IMR-90 (cell line): ENCODE measurements around the gene ERAP2. TPM values are rescaled to one million over a fixed set of nuclear protein-coding genes. Genes with fewer than 3 reads are reported as not detected.

Experiments
- ATAC-seq: fragments of 200-7000 bp; cut with Tn5 transposase; 2 replicates; pipeline ENCODE4 v1.9.1; 2020; ENCODE audit warnings: low read depth, mild to moderate bottlenecking, moderate library complexity
- BruUV-seq: library from RNA; stranded (reverse); fragments of 400-500 nt; replicated peaks from 2 replicates; lab custom pipeline; 2021; lab: Mats Ljungman, UMichigan
- CTCF ChIA-PET: fragments of 300-600 bp; formaldehyde crosslinking; extraction: SDS; loops from one replicate; lab custom pipeline; 2021; ENCODE audit warnings: antibody characterized with exemption; lab: Yijun Ruan, JAX
- POLR2A ChIA-PET: fragments of 300-600 bp; sonication (Branson Sonifier 250); formaldehyde crosslinking; loops from one replicate; lab custom pipeline; 2022; ENCODE audit warnings: antibody characterized with exemption; ENCODE audit not compliant: unreplicated experiment; lab: Charles Lee
- DNase-seq: peaks from one replicate; pipeline ENCODE4 v3.0.0; 2013
- H2AFZ ChIP-seq: replicated peaks from 2 replicates; pipeline ENCODE3; 2013; ENCODE audit warnings: low read length, mild to moderate bottlenecking; ENCODE audit not compliant: poor library complexity
- H2AK5ac ChIP-seq: 2 replicates; pipeline ENCODE4 v1.6.1; 2013; ENCODE audit warnings: low read depth, low read length, inconsistent platforms
- H2AK9ac ChIP-seq: replicated peaks from 2 replicates; pipeline ENCODE3; 2013; ENCODE audit warnings: mild to moderate bottlenecking, low read depth, low read length, moderate library complexity; ENCODE audit not compliant: poor library complexity
- H2BK120ac ChIP-seq: 2 replicates; pipeline ENCODE4 v1.6.1; 2013; ENCODE audit warnings: low read depth, low read length, inconsistent platforms
- H2BK15ac ChIP-seq: 3 replicates; pipeline ENCODE4 v1.6.1; 2013; ENCODE audit warnings: low read depth, low read length, inconsistent platforms
- H2BK20ac ChIP-seq: 2 replicates; pipeline ENCODE4 v1.6.1; 2013; ENCODE audit warnings: low read depth, mild to moderate bottlenecking, inconsistent platforms, low read length, moderate library complexity
- H2BK5ac ChIP-seq: 2 replicates; pipeline ENCODE4 v1.6.1; 2013; ENCODE audit warnings: mild to moderate bottlenecking, low read depth, low read length, inconsistent platforms; ENCODE audit not compliant: poor library complexity, severe bottlenecking
- H3K14ac ChIP-seq: replicated peaks from 2 replicates; pipeline ENCODE4 v1.6.1; 2013; ENCODE audit warnings: low read depth, low read length, inconsistent platforms
- H3K18ac ChIP-seq: 2 replicates; pipeline ENCODE4 v1.6.1; 2013; ENCODE audit warnings: low read depth, low read length, control low read depth
- H3K23ac ChIP-seq: 2 replicates; pipeline ENCODE4 v1.6.1; 2013; ENCODE audit warnings: low read depth, low read length, inconsistent platforms
- H3K27ac ChIP-seq: 2 replicates; pipeline ENCODE4 v1.5.1; 2013; ENCODE audit warnings: mild to moderate bottlenecking, control low read depth, low read length; ENCODE audit not compliant: insufficient read depth
- H3K27me3 ChIP-seq: 2 replicates; pipeline ENCODE4 v1.6.1; 2013; ENCODE audit warnings: low read length; ENCODE audit not compliant: control insufficient read depth, insufficient read depth
- H3K36me3 ChIP-seq: 2 replicates; pipeline ENCODE4 v1.6.1; 2013; ENCODE audit warnings: low read length, mixed read lengths; ENCODE audit not compliant: control insufficient read depth, insufficient read depth
- H3K4ac ChIP-seq: 2 replicates; pipeline ENCODE4 v1.6.1; 2013; ENCODE audit warnings: low read depth, low read length, inconsistent platforms
- H3K4me1 ChIP-seq: 2 replicates; pipeline ENCODE4 v1.6.1; 2013; ENCODE audit warnings: low read length, mixed read lengths; ENCODE audit not compliant: control insufficient read depth, insufficient read depth
- H3K4me2 ChIP-seq: 2 replicates; pipeline ENCODE4 v1.6.1; 2013; ENCODE audit warnings: low read depth, mild to moderate bottlenecking, control low read depth, low read length, moderate library complexity
- H3K4me3 ChIP-seq: 2 replicates; pipeline ENCODE4 v1.5.1; 2013; ENCODE audit warnings: low read depth, mild to moderate bottlenecking, control low read depth, low read length, moderate library complexity; ENCODE audit not compliant: insufficient read depth
- H3K56ac ChIP-seq: 2 replicates; pipeline ENCODE4 v1.6.1; 2013; ENCODE audit warnings: low read length, inconsistent platforms; ENCODE audit not compliant: insufficient read depth; ENCODE audit errors: extremely low read depth
- H3K79me1 ChIP-seq, 2 experiments: 2 replicates each; pipeline ENCODE4 v1.6.1; 2013; ENCODE audit warnings: low read length in 2 of 2, inconsistent platforms in 1 of 2, low read depth in 1 of 2
- H3K9ac ChIP-seq: 2 replicates; pipeline ENCODE4 v1.6.1; 2013; ENCODE audit warnings: low read depth, low read length, control low read depth
- H3K9me1 ChIP-seq: 2 replicates; pipeline ENCODE4 v1.6.1; 2013; ENCODE audit warnings: low read length, inconsistent platforms; ENCODE audit not compliant: insufficient read depth
- H3K9me3 ChIP-seq: 2 replicates; pipeline ENCODE4 v1.6.1; 2013; ENCODE audit warnings: low read length; ENCODE audit not compliant: control insufficient read depth, insufficient read depth
- H4K20me1 ChIP-seq: 2 replicates; pipeline ENCODE4 v1.6.1; 2013; ENCODE audit warnings: low read length, inconsistent platforms; ENCODE audit not compliant: insufficient read depth
- H4K5ac ChIP-seq: 2 replicates; pipeline ENCODE4 v1.6.1; 2013; ENCODE audit warnings: mild to moderate bottlenecking, low read depth, low read length, control low read depth
- H4K8ac ChIP-seq, 2 experiments: 2 replicates each; pipeline ENCODE4 v1.6.1; 2013; ENCODE audit warnings: low read depth in 2 of 2, low read length in 2 of 2, control low read depth in 1 of 2, inconsistent platforms in 1 of 2
- H4K91ac ChIP-seq: 2 replicates; pipeline ENCODE4 v1.6.1; 2013; ENCODE audit warnings: low read depth, low read length, inconsistent platforms; ENCODE audit not compliant: insufficient read depth
- BHLHE40 ChIP-seq: fragments of 150-350 bp; IDR thresholded peaks from 2 replicates; pipeline ENCODE4 v1.6.1; 2016; ENCODE audit warnings: mild to moderate bottlenecking, low read depth, low read length
- CEBPB ChIP-seq: IDR thresholded peaks from 2 replicates; pipeline ENCODE4 v1.6.1; 2012; ENCODE audit warnings: low read depth, low read length, improper control_type of control experiment
- CHD1 ChIP-seq: IDR thresholded peaks from 2 replicates; pipeline ENCODE4 v1.6.1; 2012; ENCODE audit warnings: low read depth, low read length, improper control_type of control experiment
- FOS ChIP-seq: fragments of 150-350 bp; IDR thresholded peaks from 2 replicates; pipeline ENCODE4 v1.6.1; 2016; ENCODE audit warnings: low read depth, low read length
- MAFK ChIP-seq: IDR thresholded peaks from 2 replicates; pipeline ENCODE4 v1.6.1; 2012; ENCODE audit warnings: low read depth, low read length, improper control_type of control experiment
- MAZ ChIP-seq: IDR thresholded peaks from 2 replicates; pipeline ENCODE4 v1.6.1; 2012; ENCODE audit warnings: low read depth, mild to moderate bottlenecking, low read length, improper control_type of control experiment, moderate library complexity, borderline replicate concordance
- MXI1 ChIP-seq: IDR thresholded peaks from 2 replicates; pipeline ENCODE4 v1.6.1; 2012; ENCODE audit warnings: low read depth, mild to moderate bottlenecking, low read length, moderate library complexity, borderline replicate concordance
- RAD21 ChIP-seq: IDR thresholded peaks from 2 replicates; pipeline ENCODE4 v1.6.1; 2012; ENCODE audit warnings: low read length, improper control_type of control experiment
- WGBS, 2 experiments: methylation state at CpG; one replicate each; pipeline versions ENCODE4 v1.1.5 to v1.1.7; 2013; ENCODE audit warnings: missing lambda C conversion rate in 2 of 2; ENCODE audit not compliant: insufficient read length in 1 of 2; ENCODE audit errors: extremely low coverage in 2 of 2; 5-methylcytosine and 5-hydroxymethylcytosine counted together
- dilution Hi-C: fragments of 300-500 bp; cut with HindIII; formaldehyde crosslinking; loops from one replicate; pipeline ENCODE4 v1.14.3; 2018; ENCODE audit warnings: low sequenced_read_pairs; ENCODE audit not compliant: unreplicated experiment
- in situ Hi-C: fragments of 300-500 bp; cut with MboI; formaldehyde crosslinking; loops from 3 replicates; pipeline ENCODE4 v1.14.3; 2019; ENCODE audit warnings: low sequenced_read_pairs, inconsistent platforms, mixed read lengths
- intact Hi-C: fragments of 100-400 bp; cut with micrococcal nuclease; formaldehyde crosslinking; loops from 2 replicates; pipeline ENCODE4 v1.10.0; 2022
- polyA plus RNA-seq, 3 experiments: library from polyadenylated mRNA; depleted of rRNA; stranded (reverse); fragments of >200 nt; gene quantifications; 2 replicates each; pipeline ENCODE4 v1.2.3, GENCODE V29; 2012; ENCODE audit warnings: low replicate concordance in 1 of 3
- total RNA-seq: library from RNA; depleted of rRNA; stranded (reverse); fragments of >200 nt; gene quantifications from 2 replicates; pipeline ENCODE4 v1.2.3, GENCODE V29; 2012
- TF ChIP-seq, protein P1 (sequence below): fragments of 150-350 bp; IDR thresholded peaks from 2 replicates; pipeline ENCODE4 v1.6.1; 2016; ENCODE audit warnings: low read depth, mild to moderate bottlenecking, low read length, moderate library complexity, borderline replicate concordance
- TF ChIP-seq, protein P2 (sequence below): fragments of 150-350 bp; IDR thresholded peaks from 2 replicates; pipeline ENCODE4 v1.6.1; 2017; ENCODE audit warnings: mild to moderate bottlenecking, antibody characterized with exemption, low read length, low read depth

The ERAP2 gene
- total and polyA plus RNA-seq, 2 of the 4 experiments (the other 2 are of a cell fraction): 10.6 to 21.3 TPM

DNA sequence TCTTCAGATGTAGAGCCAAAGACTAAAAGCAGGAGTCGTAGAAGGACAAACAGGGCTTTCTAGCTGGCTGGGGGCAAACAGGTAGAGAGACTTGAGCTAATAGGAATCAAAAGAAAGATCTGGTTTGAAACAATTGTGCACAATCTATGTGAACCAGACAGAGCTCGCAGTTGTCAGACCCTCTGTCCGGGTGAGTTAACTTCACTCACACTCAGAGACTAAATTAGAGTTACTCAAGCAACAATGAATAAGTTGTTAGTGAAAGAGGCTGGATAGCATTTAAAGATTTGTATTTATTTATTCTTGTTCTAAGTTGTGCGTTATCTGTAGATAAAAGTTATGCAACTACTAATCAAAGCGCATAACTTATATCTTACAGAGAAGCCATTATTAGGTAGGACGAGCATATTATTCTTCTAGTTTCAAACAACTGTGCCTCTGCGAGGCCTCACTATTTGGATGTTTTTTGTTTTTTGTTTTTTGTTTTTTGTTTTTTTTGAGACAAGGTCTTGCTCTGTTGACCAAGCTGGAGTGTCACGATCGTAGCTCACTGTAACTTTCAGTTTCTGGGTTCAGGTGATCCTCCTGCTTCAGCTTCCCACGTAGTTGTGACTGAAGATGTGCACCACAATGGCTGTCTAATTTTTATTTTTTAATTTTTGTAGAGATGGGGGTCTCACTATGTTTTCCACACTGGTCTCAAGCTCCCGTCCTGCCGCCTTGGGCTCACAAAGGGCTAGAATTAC lies 46.4 kb downstream of the ERAP2 start:
- CTCF ChIA-PET: no interaction called here

More for the DNA sequence above, 46.4 kb downstream of the ERAP2 start:
- no peak overlapping the region for H2BK20ac ChIP-seq
- TF ChIP-seq RAD21 (no peak), BHLHE40 (no peak), CEBPB (no peak), MAFK (no peak), MAZ (no peak), CHD1 (no peak), MXI1 (no peak), FOS (no peak)
- TF ChIP-seq, protein P1, sequence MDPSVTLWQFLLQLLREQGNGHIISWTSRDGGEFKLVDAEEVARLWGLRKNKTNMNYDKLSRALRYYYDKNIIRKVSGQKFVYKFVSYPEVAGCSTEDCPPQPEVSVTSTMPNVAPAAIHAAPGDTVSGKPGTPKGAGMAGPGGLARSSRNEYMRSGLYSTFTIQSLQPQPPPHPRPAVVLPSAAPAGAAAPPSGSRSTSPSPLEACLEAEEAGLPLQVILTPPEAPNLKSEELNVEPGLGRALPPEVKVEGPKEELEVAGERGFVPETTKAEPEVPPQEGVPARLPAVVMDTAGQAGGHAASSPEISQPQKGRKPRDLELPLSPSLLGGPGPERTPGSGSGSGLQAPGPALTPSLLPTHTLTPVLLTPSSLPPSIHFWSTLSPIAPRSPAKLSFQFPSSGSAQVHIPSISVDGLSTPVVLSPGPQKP: no peak
- TF ChIP-seq, protein P2, sequence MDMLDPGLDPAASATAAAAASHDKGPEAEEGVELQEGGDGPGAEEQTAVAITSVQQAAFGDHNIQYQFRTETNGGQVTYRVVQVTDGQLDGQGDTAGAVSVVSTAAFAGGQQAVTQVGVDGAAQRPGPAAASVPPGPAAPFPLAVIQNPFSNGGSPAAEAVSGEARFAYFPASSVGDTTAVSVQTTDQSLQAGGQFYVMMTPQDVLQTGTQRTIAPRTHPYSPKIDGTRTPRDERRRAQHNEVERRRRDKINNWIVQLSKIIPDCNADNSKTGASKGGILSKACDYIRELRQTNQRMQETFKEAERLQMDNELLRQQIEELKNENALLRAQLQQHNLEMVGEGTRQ: no peak
- H4K5ac ChIP-seq: no peak overlapping the region
- DNase-seq (no peak), ATAC-seq (no peak)
- no peak overlapping the region for H3K4me2 ChIP-seq
- H3K4ac ChIP-seq: no peak overlapping the region
- H3K14ac ChIP-seq: no peak overlapping the region
- H3K4me3 ChIP-seq: no peak overlapping the region
- H4K91ac ChIP-seq: no peak overlapping the region
- no TSS peak for BruUV-seq
- H2BK120ac ChIP-seq: no peak overlapping the region
- intact Hi-C loops (no loop called here), in situ Hi-C loops (no loop called here), dilution Hi-C loops (no loop called here)
- H3K27ac ChIP-seq: no peak overlapping the region
- no peak overlapping the region for H2AK9ac ChIP-seq
- H3K79me1 ChIP-seq: no peaks in the 10 kb centered on the region
- H3K18ac ChIP-seq: no peak overlapping the region
- no peaks in the 10 kb centered on the region for H3K36me3 ChIP-seq
- WGBS, 2 experiments: 100% methylated on average over 1 of the region's 12 CpGs; no CpG with 5 or more reads in 1 of the 2 experiments
- H2AFZ ChIP-seq: no peak overlapping the region
- no peak overlapping the region for H3K56ac ChIP-seq
- peaks cover 4% of the 10 kb centered on the region; the same call in 1 of the 2 replicates for H3K4me1 ChIP-seq
- no peak overlapping the region for H3K23ac ChIP-seq
- no peaks in the 10 kb centered on the region for H3K27me3 ChIP-seq
- H2AK5ac ChIP-seq: no peak overlapping the region
- no peaks in the 10 kb centered on the region for H3K9me3 ChIP-seq
- H3K9me1 ChIP-seq: no peaks in the 10 kb centered on the region; the same call in 1 of the 2 replicates
- H2BK15ac ChIP-seq: no peak overlapping the region
- no peaks in the 10 kb centered on the region for H4K20me1 ChIP-seq
- H2BK5ac ChIP-seq: no peak overlapping the region
- POLR2A ChIA-PET: no interaction called here
- no peak overlapping the region for H4K8ac ChIP-seq
- H3K9ac ChIP-seq: no peak overlapping the region
